A673 (cell line): Measurements from ENCODE around the gene PSMD13.

Experiments used
- EZH2 ChIP-seq: fragments of 200-600 bp; sonication (generic); IDR thresholded peaks from 2 replicates; pipeline ENCODE4 v1.6.1; 2017; ENCODE audit warnings: borderline replicate concordance, low read depth, mild to moderate bottlenecking, mixed read lengths, antibody characterized with exemption, low read length; ENCODE audit not compliant: poor library complexity, severe bottlenecking
- TF ChIP-seq, protein P1 (sequence below): fragments of 300-800, 200-600 bp; sonication (generic); conservative IDR thresholded peaks from 2 replicates; pipeline ENCODE4 v1.5.1; 2017; ENCODE audit warnings: low read depth, mild to moderate bottlenecking, antibody characterized with exemption, low read length, moderate library complexity, mixed read lengths

DNA sequence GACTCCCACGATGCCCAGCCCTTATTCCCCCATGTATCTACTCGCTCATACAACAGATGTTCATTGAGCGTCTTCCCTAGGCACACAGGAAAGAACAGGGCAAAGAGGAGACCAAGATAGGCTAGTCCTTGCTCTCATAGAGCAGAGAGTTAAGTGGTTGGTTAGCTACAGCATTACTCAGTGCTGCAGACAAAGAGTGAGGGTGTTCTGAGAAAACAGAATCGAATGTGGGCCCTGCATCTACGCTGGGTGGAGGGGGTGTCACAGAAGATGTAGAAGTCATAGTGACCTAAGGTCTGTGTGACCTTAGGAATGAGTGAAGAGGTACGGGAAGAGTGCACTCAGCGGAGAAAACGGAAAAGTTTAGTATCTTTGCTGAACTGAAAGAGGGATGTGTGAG is 12.3 kb downstream of the PSMD13 start:
- TF ChIP-seq, protein P1, sequence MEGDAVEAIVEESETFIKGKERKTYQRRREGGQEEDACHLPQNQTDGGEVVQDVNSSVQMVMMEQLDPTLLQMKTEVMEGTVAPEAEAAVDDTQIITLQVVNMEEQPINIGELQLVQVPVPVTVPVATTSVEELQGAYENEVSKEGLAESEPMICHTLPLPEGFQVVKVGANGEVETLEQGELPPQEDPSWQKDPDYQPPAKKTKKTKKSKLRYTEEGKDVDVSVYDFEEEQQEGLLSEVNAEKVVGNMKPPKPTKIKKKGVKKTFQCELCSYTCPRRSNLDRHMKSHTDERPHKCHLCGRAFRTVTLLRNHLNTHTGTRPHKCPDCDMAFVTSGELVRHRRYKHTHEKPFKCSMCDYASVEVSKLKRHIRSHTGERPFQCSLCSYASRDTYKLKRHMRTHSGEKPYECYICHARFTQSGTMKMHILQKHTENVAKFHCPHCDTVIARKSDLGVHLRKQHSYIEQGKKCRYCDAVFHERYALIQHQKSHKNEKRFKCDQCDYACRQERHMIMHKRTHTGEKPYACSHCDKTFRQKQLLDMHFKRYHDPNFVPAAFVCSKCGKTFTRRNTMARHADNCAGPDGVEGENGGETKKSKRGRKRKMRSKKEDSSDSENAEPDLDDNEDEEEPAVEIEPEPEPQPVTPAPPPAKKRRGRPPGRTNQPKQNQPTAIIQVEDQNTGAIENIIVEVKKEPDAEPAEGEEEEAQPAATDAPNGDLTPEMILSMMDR = no peak
- TF ChIP-seq EZH2 = no peak
